Activated T-helper 17 cell treated with anti-CD3 and anti-CD28 coated beads, Interleukin-2, amount 50 U/mL, for 72 hours (primary cell): ENCODE results near the gene USO1. TPM values are rescaled to one million over a fixed set of nuclear protein-coding genes. Genes with fewer than 3 reads are reported as not detected.

Experiments
- ATAC-seq: fragments of 150-1000 bp; cut with Tn5 transposase; replicated peaks from 2 replicates; pipeline ENCODE4 v1.10.0; 2021; ENCODE audit warnings: mild to moderate bottlenecking, moderate library complexity
- H3K27ac Mint-ChIP-seq: one replicate; pipeline ENCODE4 v1.8.0; 2022; ENCODE audit warnings: mixed read lengths
- H3K27me3 Mint-ChIP-seq: one replicate; pipeline ENCODE4 v1.8.0; 2022; ENCODE audit warnings: mixed read lengths
- H3K36me3 Mint-ChIP-seq: one replicate; pipeline ENCODE4 v1.8.0; 2022; ENCODE audit warnings: low read depth, mild to moderate bottlenecking, mixed read lengths
- H3K4me1 Mint-ChIP-seq: one replicate; pipeline ENCODE4 v1.8.0; 2022; ENCODE audit warnings: mixed read lengths
- H3K4me3 Mint-ChIP-seq: one replicate; pipeline ENCODE4 v1.8.0; 2022; ENCODE audit warnings: mild to moderate bottlenecking, mixed read lengths
- H3K9me3 Mint-ChIP-seq: one replicate; pipeline ENCODE4 v1.8.0; 2022; ENCODE audit warnings: mixed read lengths
- total RNA-seq, 2 donors: library from RNA; stranded (reverse); gene quantifications; one replicate each; pipeline ENCODE4 v1.2.3, GENCODE V29; 2022

The USO1 gene
- total RNA-seq, 2 donors from 2014 or later: 55.8 to 66.0 TPM

DNA sequence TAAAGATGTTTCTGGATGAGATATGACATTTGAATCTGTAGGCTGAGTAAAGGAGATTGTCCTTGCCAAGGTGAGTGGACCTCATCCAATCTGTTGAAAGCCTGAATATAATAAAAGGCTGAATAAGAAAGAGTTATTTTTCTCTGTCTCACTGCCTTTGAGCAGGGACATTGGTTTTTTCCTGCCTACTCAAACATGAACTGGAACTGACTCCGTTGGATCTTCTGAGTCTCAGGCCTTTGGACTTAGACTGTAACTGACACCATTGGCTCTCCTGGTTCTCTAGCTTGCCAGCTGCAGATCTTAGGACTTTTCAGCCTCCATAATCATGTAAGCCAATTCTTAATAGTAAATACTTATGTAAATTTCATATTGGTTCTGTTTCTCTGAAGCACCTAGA, 134.3 kb downstream of the USO1 start:
- ATAC-seq: no peak
- Mint-ChIP-seq H3K9me3 (no peaks in the 10 kb centered on the region), H3K36me3 (no peaks in the 10 kb centered on the region), H3K27ac (no peak overlapping the region), H3K27me3 (peaks cover 4% of the 10 kb centered on the region), H3K4me3 (no peak overlapping the region), H3K4me1 (no peaks in the 10 kb centered on the region)

DNA sequence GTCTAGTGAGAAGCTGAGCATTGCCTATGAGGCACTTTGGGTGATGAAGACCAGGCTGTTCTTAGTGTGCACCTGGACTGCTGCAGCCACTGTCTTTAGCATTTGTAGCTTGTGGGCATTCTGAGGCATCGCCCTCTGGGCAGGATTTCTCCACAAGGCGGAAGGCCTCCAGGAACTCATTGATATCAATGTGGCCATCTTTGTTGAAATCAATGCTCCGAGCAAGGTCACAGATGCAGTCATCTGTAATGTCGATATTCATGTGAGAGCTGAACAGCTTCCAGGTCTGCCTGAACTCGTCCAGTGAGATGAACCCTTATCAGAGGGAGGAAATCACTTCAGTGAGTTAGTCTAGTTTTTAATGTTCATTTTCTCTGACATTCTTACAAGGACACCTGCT, 136.2 kb downstream of the USO1 start:
- H3K4me1 Mint-ChIP-seq: no peaks in the 10 kb centered on the region
- H3K4me3 Mint-ChIP-seq: no peak overlapping the region
- ATAC-seq: no peak
- no peaks in the 10 kb centered on the region for H3K36me3 Mint-ChIP-seq
- H3K27me3 Mint-ChIP-seq: no peaks in the 10 kb centered on the region
- no peak overlapping the region for H3K27ac Mint-ChIP-seq
- no peaks in the 10 kb centered on the region for H3K9me3 Mint-ChIP-seq

Other genes with a start within 250 kb of the USO1 start
- gene RCHY1, start 210.2 kb upstream of the USO1 start, total RNA-seq: 10 to 100 TPM; 29.3 to 35.1 TPM
- 10 to 100 TPM; 15.8 to 25.4 TPM for gene THAP6, start 210.1 kb upstream of the USO1 start, total RNA-seq
- gene ODAPH, start 168.5 kb upstream of the USO1 start, total RNA-seq: 1 to 10 TPM in 1 of 2 donors, under 1 TPM in 1; 0.87 to 3.4 TPM
- 1 to 10 TPM; 2.4 TPM for gene CDKL2, start 94.0 kb upstream of the USO1 start, total RNA-seq
- gene G3BP2, start 51.2 kb upstream of the USO1 start, total RNA-seq: 100 to 1,000 TPM; 128 to 172 TPM
- under 1 TPM in 1 of 2 donors, not detected in 1; 0.24 TPM for gene PPEF2, start 177.9 kb downstream of the USO1 start, total RNA-seq
- gene NAAA, start 216.4 kb downstream of the USO1 start, total RNA-seq: 10 to 100 TPM; 14.7 to 36.5 TPM